HG03565 (cell line): ENCODE data around the gene DOK1.

ENCODE experiments used
- ATAC-seq: cut with Tn5 transposase; IDR thresholded peaks from one replicate; pipeline ENCODE4 v1.9.1; 2021; ENCODE audit warnings: mild to moderate bottlenecking, moderate library complexity; ENCODE audit not compliant: unreplicated experiment

The DOK1 gene

DNA sequence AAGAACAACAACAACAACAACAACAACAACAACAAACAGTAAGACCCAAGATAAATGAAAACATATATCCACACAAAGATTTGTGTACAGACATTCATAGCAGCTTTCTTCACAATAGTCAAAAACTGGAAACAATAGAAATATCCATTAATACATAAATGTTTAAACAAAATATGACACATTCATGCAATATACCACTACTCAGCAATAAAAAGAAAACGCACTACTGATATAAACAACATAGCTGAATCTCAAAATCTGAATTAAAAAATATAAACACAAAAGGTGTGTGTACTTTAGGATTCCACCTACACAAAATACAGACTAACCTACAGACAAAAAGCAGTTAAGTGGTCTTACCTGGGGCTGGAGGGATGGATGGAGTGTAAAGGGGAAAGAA lies 42.1 kb downstream of the DOK1 start:
- ATAC-seq = no peak

DNA sequence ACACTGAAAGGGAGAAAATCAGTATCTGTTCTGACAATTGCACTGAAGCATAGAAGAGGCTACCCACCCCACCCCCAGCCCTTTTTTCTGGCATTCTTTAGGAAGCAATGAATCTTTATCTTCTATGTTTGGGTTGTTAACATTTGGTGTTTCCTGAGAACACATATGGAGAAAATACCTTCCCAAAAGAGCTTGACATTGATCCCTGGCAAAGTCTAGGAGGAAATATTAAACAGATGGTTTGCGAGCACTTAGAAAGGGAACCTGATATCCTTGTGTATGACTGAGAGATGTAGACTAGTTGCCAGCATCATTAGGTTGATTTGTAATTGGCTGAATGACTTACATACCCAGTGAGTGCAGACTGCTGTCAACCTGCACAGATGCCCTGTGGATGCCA lies 42.9 kb downstream of the DOK1 start:
- ATAC-seq = no peak

DNA sequence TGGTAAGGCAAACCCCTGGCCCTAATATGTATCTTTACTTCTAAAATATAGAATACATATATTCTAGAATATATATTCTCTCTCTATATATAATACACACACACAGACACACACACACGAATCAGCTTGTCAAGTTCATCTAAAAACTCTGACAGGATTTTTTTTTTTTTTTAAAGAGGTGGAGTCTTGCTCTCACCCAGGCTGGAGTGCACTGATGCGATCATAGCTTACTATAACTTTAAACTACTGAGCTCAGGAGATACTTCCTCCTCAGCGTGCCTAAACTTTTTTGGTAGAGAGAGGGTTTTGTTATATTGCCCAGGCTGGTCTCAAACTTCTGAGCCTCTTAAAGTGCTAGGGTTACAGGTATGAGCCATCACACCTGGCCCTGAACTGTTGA lies 45.2 kb downstream of the DOK1 start:
- ATAC-seq = no peak

DNA sequence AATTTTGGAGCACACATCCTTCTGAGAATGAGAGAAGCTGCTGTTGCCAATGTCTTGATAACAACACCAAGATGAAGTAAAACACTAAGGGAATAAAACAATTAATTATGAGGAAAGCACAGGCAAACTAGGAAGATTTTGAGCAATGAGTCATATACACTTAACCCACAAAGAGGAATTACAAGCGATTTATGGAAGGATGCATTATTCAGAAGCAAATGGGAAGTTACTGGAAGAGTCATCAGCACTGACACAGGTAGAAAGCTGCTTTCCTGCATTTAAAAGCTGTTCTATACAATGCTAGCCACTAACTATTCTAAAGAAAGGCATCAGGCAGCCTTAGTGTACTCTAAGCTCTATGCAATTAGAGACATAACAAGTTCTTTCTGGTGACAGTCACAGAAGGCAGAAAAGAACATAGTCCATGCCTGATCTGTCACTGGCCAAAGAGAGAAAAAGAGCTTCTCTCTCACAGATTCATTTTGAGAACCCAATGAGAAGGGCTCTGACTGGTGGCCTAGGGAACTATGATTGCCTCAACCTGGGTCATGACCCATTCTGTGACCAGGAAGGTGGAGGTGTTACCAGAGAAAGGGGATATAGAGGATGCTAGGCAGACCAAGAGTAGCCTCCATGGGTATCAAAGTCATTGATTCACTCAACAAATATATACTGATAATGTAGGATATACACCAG lies 48.2 kb downstream of the DOK1 start:
- no peak for ATAC-seq

DNA sequence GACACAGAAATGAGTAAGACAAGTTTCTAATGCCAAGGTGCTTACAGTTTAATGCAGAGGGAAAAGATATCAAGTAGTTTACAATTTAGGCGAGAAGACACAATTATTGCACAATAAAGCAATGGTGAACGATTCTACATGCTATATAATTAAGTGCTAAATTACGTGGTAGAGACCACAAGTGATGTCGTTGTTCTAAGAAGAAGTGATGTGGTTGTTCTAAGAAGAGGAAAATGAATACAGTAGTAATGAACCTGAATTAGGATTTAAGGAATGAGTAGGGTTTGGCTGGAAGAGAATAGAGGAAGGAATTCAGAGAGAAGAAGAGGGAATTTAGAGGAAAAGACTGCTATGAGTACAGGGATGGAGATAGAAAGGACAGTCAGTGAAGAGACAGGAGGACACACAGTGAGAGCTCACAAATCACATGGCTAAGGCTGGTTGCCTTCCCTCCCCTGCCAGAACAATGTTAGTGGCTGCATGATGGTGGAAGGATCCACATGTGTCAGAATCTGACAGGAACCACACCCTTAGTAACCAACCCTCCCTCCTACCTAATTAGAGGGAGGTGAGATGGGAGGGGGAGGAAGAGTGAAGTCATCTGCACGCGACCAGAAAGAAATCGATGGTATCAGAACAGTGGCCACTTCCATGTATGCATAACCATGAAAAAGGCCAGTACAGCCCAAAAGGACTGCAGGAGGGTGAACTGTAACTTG lies 48.9 kb downstream of the DOK1 start:
- ATAC-seq = no peak

DNA sequence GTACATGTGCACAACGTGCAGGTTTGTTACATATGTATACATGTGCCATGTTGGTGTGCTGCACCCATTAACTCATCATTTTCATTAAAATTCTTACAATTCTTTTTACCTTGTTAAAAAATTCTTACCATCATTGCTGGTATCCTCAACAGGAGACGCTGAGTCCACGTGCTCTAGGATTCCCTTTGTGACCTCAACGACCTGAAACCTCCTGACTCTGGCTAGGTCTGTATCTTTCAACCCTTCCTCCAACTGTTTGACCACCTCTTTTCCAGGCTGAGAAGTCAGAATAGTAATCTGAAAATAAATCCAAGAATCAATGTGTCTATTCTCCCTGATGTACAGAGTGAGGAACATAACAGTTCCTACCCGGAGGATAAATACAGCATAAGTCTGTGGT lies 52.4 kb downstream of the DOK1 start:
- no peak for ATAC-seq
